DND-41 (cell line): ENCODE measurements around the gene NETO2.

ENCODE experiments used
- EZH2 ChIP-seq: IDR thresholded peaks from 3 replicates; pipeline ENCODE4 v1.6.1; 2012; ENCODE audit warnings: borderline replicate concordance, low read depth, mild to moderate bottlenecking, moderate library complexity, low read length, inconsistent platforms; ENCODE audit not compliant: severe bottlenecking
- TF ChIP-seq, protein P1 (sequence below): IDR thresholded peaks from 2 replicates; pipeline ENCODE4 v1.5.1; 2012; ENCODE audit warnings: borderline replicate concordance, low read length, moderate library complexity, mild to moderate bottlenecking; ENCODE audit not compliant: poor library complexity, severe bottlenecking; ENCODE audit errors: extremely low read depth

- TF ChIP-seq, protein P1, sequence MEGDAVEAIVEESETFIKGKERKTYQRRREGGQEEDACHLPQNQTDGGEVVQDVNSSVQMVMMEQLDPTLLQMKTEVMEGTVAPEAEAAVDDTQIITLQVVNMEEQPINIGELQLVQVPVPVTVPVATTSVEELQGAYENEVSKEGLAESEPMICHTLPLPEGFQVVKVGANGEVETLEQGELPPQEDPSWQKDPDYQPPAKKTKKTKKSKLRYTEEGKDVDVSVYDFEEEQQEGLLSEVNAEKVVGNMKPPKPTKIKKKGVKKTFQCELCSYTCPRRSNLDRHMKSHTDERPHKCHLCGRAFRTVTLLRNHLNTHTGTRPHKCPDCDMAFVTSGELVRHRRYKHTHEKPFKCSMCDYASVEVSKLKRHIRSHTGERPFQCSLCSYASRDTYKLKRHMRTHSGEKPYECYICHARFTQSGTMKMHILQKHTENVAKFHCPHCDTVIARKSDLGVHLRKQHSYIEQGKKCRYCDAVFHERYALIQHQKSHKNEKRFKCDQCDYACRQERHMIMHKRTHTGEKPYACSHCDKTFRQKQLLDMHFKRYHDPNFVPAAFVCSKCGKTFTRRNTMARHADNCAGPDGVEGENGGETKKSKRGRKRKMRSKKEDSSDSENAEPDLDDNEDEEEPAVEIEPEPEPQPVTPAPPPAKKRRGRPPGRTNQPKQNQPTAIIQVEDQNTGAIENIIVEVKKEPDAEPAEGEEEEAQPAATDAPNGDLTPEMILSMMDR, result no peak
- no peak for TF ChIP-seq EZH2
Measured at GRCh38 chr16:47047524-47048203, 96.1 kb downstream of the NETO2 start.
